Measurements from ENCODE around the gene DRP2.

DNA sequence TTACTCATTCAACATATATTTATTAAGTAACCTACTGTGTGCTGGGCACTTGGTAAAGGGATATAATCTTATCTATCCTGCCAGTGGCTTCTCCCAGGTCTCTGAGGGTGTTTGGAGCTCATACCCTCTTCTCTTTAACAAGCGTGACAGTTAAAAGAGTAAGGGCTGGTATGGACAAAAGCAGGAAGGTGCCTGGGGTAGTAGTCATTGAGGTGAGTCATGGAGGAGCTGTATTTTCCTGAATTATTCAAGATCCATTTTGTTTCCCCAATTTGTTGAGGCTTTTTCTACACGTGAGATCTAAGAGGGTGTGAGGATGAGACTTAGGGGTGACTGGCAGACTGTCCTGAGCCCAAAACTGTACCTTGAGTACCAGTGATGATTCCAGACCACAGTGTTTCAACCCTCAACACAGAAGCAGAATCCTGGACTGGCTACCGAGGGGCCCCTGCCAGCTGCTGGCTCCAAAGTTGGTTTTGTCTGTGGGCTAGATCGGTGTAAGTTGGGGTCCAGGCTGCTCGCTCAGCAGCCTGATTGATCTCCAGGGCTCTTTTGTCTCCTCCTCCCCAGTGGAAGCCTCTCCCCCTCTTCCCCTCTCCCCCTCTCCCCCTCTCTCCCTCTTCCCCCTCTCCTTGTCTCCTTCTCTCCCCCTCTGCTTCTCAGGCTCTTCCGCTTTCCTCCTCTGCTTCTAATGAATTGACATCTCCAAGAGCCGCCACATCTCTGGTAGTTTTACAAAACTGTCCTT, at the start of gene DRP2:
- TF ChIP-seq, protein P1, sequence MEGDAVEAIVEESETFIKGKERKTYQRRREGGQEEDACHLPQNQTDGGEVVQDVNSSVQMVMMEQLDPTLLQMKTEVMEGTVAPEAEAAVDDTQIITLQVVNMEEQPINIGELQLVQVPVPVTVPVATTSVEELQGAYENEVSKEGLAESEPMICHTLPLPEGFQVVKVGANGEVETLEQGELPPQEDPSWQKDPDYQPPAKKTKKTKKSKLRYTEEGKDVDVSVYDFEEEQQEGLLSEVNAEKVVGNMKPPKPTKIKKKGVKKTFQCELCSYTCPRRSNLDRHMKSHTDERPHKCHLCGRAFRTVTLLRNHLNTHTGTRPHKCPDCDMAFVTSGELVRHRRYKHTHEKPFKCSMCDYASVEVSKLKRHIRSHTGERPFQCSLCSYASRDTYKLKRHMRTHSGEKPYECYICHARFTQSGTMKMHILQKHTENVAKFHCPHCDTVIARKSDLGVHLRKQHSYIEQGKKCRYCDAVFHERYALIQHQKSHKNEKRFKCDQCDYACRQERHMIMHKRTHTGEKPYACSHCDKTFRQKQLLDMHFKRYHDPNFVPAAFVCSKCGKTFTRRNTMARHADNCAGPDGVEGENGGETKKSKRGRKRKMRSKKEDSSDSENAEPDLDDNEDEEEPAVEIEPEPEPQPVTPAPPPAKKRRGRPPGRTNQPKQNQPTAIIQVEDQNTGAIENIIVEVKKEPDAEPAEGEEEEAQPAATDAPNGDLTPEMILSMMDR (IDR thresholded peaks at IDR 0.05): no peak
- TF ChIP-seq POLR2A (IDR thresholded peaks at IDR 0.05): no peak
- no peak for TF ChIP-seq POLR2AphosphoS5 (IDR thresholded peaks at IDR 0.05)
- TF ChIP-seq EP300 (IDR thresholded peaks at IDR 0.05): no peak
